A673 (cell line): ENCODE results near the gene IL18R1. TPM values are rescaled to one million over a fixed set of nuclear protein-coding genes. Genes with fewer than 3 reads are reported as not detected.

Experiments used
- BruUV-seq: library from RNA; stranded (reverse); fragments of 400-500 nt; replicated peaks from 2 replicates; lab custom pipeline; 2021; lab: Mats Ljungman, UMichigan
- CTCF ChIA-PET: fragments of 300-600 bp; sonication (Branson Sonifier 250); formaldehyde crosslinking; loops from one replicate; lab custom pipeline; 2022; ENCODE audit warnings: antibody characterized with exemption; lab: Charles Lee
- POLR2A ChIA-PET: fragments of 300-600 bp; sonication (Branson Sonifier 250); formaldehyde crosslinking; loops from one replicate; lab custom pipeline; 2022; ENCODE audit warnings: antibody characterized with exemption; ENCODE audit not compliant: low non-redundant PET; lab: Charles Lee
- DNase-seq: peaks from one replicate; pipeline ENCODE4 v3.0.0-alpha.2; 2015; ENCODE audit warnings: low spot score
- H3K27ac ChIP-seq: fragments of 200-600 bp; sonication (generic); 2 replicates; pipeline ENCODE4 v1.5.1; 2016; ENCODE audit warnings: mixed run types, low read depth, mild to moderate bottlenecking, mixed read lengths, antibody characterized with exemption, low read length; ENCODE audit not compliant: poor library complexity, severe bottlenecking
- H3K27me3 ChIP-seq: fragments of 200-600 bp; sonication (generic); replicated peaks from 2 replicates; pipeline ENCODE4 v1.6.1; 2017; ENCODE audit warnings: mixed run types, low read depth, mild to moderate bottlenecking, mixed read lengths, antibody characterized with exemption, low read length; ENCODE audit not compliant: insufficient read depth, poor library complexity
- H3K36me3 ChIP-seq: fragments of 200-600 bp; sonication (generic); 2 replicates; pipeline ENCODE4 v1.6.1; 2016; ENCODE audit warnings: mixed run types, mild to moderate bottlenecking, mixed read lengths, antibody characterized with exemption, low read length; ENCODE audit not compliant: insufficient read depth, poor library complexity, severe bottlenecking
- H3K4me1 ChIP-seq: fragments of 200-600 bp; sonication (generic); 2 replicates; pipeline ENCODE4 v1.6.1; 2017; ENCODE audit warnings: mixed run types, mild to moderate bottlenecking, mixed read lengths, antibody characterized with exemption, low read length; ENCODE audit not compliant: insufficient read depth, poor library complexity, severe bottlenecking
- H3K4me3 ChIP-seq: fragments of 200-600 bp; sonication (generic); 2 replicates; pipeline ENCODE4 v1.5.1; 2016; ENCODE audit warnings: low read depth, mixed run types, mild to moderate bottlenecking, mixed read lengths, low read length; ENCODE audit not compliant: poor library complexity, severe bottlenecking
- H3K9me3 ChIP-seq: fragments of 200-600 bp; sonication (generic); 2 replicates; pipeline ENCODE4 v1.6.1; 2016; ENCODE audit warnings: mixed run types, low read depth, mild to moderate bottlenecking, mixed read lengths, antibody characterized with exemption, low read length; ENCODE audit not compliant: poor library complexity, severe bottlenecking
- CTCF ChIP-seq: fragments of 300-800, 200-600 bp; sonication (generic); conservative IDR thresholded peaks from 2 replicates; pipeline ENCODE4 v1.5.1; 2017; ENCODE audit warnings: low read depth, mild to moderate bottlenecking, antibody characterized with exemption, low read length, moderate library complexity, mixed read lengths
- EZH2 ChIP-seq: fragments of 200-600 bp; sonication (generic); IDR thresholded peaks from 2 replicates; pipeline ENCODE4 v1.6.1; 2017; ENCODE audit warnings: borderline replicate concordance, low read depth, mild to moderate bottlenecking, mixed read lengths, antibody characterized with exemption, low read length; ENCODE audit not compliant: poor library complexity, severe bottlenecking
- intact Hi-C: fragments of 100-400 bp; cut with micrococcal nuclease; formaldehyde crosslinking; loops from one replicate; pipeline ENCODE4 v1.10.0; 2022; ENCODE audit not compliant: unreplicated experiment
- total RNA-seq: library from RNA; stranded (reverse); gene quantifications from 2 replicates; pipeline ENCODE4 v1.2.3, GENCODE V29; 2021

The IL18R1 gene
- total RNA-seq, 1 experiment from 2014 or later: not detected

GRCh38 chr2:102417946-102418345 is 62.4 kb downstream of the IL18R1 start:
- ChIA-PET POLR2A (no interaction called here), CTCF (no interaction called here)
- Histone ChIP-seq H3K36me3 (no peaks in the 10 kb centered on the region), H3K4me1 (no peaks in the 10 kb centered on the region), H3K9me3 (no peaks in the 10 kb centered on the region), H3K27ac (no peak overlapping the region), H3K4me3 (no peak overlapping the region), H3K27me3 (peaks cover 57% of the 10 kb centered on the region)
- intact Hi-C loops: no loop called here
- no TSS peak for BruUV-seq
- no peak for DNase-seq
- TF ChIP-seq EZH2 (no peak), CTCF (no peak)

DNA sequence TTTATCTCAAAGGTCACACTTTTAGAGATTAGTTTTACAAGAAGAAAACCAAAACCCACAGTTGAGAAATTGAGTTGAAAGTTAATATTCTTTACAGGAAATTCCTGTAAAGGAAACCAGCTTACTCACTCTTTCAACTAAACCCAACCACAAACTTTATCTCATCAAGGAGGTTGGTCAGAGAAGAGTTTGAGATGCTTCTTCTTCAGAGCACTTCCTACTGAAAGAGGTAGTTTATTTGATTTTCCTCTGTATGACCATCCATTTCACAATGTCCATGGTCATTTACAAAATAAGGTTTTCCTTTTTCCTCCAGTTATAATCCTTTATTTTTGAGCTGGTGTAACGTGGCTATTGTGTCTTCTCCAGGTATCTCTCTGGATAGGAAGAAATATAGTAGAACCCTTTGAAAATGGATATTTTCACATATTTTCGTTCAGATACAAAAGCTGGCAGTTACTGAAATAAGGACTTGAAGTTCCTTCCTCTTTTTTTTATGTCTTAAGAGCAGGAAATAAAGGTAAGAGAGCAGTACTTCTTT is 62.9 kb downstream of the IL18R1 start:
- DNase-seq: no peak
- H3K27me3 ChIP-seq: peaks cover 62% of the 10 kb centered on the region
- H3K4me1 ChIP-seq: no peaks in the 10 kb centered on the region
- no peak for TF ChIP-seq EZH2
- no peak for TF ChIP-seq CTCF
- no peak overlapping the region for H3K4me3 ChIP-seq
- BruUV-seq: no TSS peak
- ChIA-PET CTCF (no interaction called here), POLR2A (no interaction called here)
- no peaks in the 10 kb centered on the region for H3K36me3 ChIP-seq
- H3K27ac ChIP-seq: no peak overlapping the region
- intact Hi-C loops: no loop called here
- no peaks in the 10 kb centered on the region for H3K9me3 ChIP-seq

- H3K36me3 ChIP-seq: no peaks in the 10 kb centered on the region
- DNase-seq: no peak
- no peaks in the 10 kb centered on the region for H3K4me1 ChIP-seq
- H3K4me3 ChIP-seq: no peak overlapping the region
- intact Hi-C loops: no loop called here
- BruUV-seq: no TSS peak
- H3K9me3 ChIP-seq: no peaks in the 10 kb centered on the region
- H3K27ac ChIP-seq: no peak overlapping the region
- CTCF ChIA-PET: no interaction called here
- POLR2A ChIA-PET: no interaction called here
- TF ChIP-seq EZH2 (no peak), CTCF (no peak)
- H3K27me3 ChIP-seq: peaks cover 47% of the 10 kb centered on the region
Observed at GRCh38 chr2:102420290-102420689, 64.7 kb downstream of the IL18R1 start.
